ENCODE data around the gene MRPS12. TPM values are rescaled to one million over a fixed set of nuclear protein-coding genes. Genes with fewer than 3 reads are reported as not detected.

MRPS12 gene
- total RNA-seq, 1 experiment from 2014 or later = 88.0 TPM

DNA sequence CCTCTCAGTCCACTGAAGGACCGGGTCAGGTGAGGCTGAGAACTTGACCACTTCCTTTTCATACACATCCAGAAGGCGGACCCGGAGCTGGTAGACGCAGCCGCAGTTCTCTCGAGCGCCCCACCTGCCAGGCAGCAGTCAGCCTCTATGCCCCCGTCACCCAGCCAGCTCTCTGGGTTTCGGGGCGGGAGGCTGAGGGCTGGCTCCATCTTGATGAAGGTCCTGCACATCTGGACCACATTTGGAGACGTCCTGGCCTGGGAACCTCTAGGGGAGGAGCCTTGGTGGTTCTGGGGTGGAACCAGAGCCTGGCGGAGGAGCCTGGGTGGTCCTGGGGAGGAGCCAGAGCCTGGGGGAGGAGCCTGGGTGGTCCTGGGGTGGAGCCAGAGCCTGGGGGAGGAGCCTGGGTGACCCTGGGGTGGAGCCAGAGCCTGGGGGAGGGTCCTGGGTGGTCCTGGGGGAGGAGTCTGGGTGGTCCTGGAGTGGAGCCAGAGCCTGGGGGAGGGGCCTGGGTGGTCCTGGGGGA is 14.3 kb downstream of the MRPS12 start:
- peaks cover 4% of the 10 kb centered on the region; the same call in 1 of the 2 replicates for H3K9me3 Mint-ChIP-seq
- ChIA-PET CTCF (interaction anchor here (0.9 to 2.1 kb wide), 2 partner anchors 12 to 14 kb away, joined by 3 to 11 read pairs; partner anchors contain the start of genes MRPS12 and SARS2), POLR2A (no interaction called here)
- TF ChIP-seq IRF2 (CRISPR knock-in tag; IDR thresholded peaks at IDR 0.05; ENCODE audit: borderline replicate concordance, low read depth) = no peak
- TF ChIP-seq ZNF263 (CRISPR knock-in tag; IDR thresholded peaks at IDR 0.05; ENCODE audit: low read depth) = no peak
- TF ChIP-seq JUN (CRISPR knock-in tag; IDR thresholded peaks at IDR 0.05) = no peak
- TF ChIP-seq PRDM15 (CRISPR knock-in tag; IDR thresholded peaks at IDR 0.05) = no peak
- TF ChIP-seq AFF4 (CRISPR knock-in tag; IDR thresholded peaks at IDR 0.05; ENCODE audit: borderline replicate concordance) = no peak
- TF ChIP-seq PRRX2 (CRISPR knock-in tag; IDR thresholded peaks at IDR 0.05) = no peak
- TF ChIP-seq USF2 (CRISPR knock-in tag; IDR thresholded peaks at IDR 0.05) = no peak
- no peak for TF ChIP-seq RORB (CRISPR knock-in tag; IDR thresholded peaks at IDR 0.05)
- TF ChIP-seq ESRRA (CRISPR knock-in tag; IDR thresholded peaks at IDR 0.05; ENCODE audit: borderline replicate concordance) = no peak
- H3K36me3 Mint-ChIP-seq = peaks cover 5% of the 10 kb centered on the region
- H3K4me3 Mint-ChIP-seq = no peak overlapping the region
- DNase-seq (ENCODE audit: low spot score) = peak; percentile 29
- no peak for ATAC-seq
- H3K27me3 Mint-ChIP-seq (ENCODE audit: low read depth) = peaks cover 20% of the 10 kb centered on the region
- H3K4me1 Mint-ChIP-seq = peaks cover 2% of the 10 kb centered on the region
- no peak overlapping the region for H3K27ac Mint-ChIP-seq

GRCh38 chr19:38945562-38946228 is 15.0 kb downstream of the MRPS12 start:
- Mint-ChIP-seq H3K36me3 (peaks cover 5% of the 10 kb centered on the region), H3K27ac (no peak overlapping the region), H3K9me3 (peaks cover 4% of the 10 kb centered on the region; the same call in 1 of the 2 replicates), H3K4me1 (peaks cover 5% of the 10 kb centered on the region), H3K27me3 (ENCODE audit: low read depth) (peaks cover 17% of the 10 kb centered on the region), H3K4me3 (no peak overlapping the region)
- CTCF ChIA-PET = interaction anchor here (0.9 to 2.4 kb wide), 2 partner anchors 12 to 14 kb away, joined by 3 to 11 read pairs; partner anchors contain the start of genes MRPS12 and SARS2
- ATAC-seq = peak; percentile 5
- POLR2A ChIA-PET = no interaction called here
- DNase-seq (ENCODE audit: low spot score) = peak; percentile 54
- TF ChIP-seq ATF3 (CRISPR knock-in tag; conservative IDR thresholded peaks at IDR 0.05) (no peak), ELF4 (CRISPR knock-in tag; IDR thresholded peaks at IDR 0.05; ENCODE audit: low read depth) (no peak), E2F1 (CRISPR knock-in tag; IDR thresholded peaks at IDR 0.05) (no peak), TEAD1 (CRISPR knock-in tag; IDR thresholded peaks at IDR 0.05) (no peak), MLX (CRISPR knock-in tag; IDR thresholded peaks at IDR 0.05) (no peak)
- TF ChIP-seq, protein P1, sequence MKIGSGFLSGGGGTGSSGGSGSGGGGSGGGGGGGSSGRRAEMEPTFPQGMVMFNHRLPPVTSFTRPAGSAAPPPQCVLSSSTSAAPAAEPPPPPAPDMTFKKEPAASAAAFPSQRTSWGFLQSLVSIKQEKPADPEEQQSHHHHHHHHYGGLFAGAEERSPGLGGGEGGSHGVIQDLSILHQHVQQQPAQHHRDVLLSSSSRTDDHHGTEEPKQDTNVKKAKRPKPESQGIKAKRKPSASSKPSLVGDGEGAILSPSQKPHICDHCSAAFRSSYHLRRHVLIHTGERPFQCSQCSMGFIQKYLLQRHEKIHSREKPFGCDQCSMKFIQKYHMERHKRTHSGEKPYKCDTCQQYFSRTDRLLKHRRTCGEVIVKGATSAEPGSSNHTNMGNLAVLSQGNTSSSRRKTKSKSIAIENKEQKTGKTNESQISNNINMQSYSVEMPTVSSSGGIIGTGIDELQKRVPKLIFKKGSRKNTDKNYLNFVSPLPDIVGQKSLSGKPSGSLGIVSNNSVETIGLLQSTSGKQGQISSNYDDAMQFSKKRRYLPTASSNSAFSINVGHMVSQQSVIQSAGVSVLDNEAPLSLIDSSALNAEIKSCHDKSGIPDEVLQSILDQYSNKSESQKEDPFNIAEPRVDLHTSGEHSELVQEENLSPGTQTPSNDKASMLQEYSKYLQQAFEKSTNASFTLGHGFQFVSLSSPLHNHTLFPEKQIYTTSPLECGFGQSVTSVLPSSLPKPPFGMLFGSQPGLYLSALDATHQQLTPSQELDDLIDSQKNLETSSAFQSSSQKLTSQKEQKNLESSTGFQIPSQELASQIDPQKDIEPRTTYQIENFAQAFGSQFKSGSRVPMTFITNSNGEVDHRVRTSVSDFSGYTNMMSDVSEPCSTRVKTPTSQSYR (CRISPR knock-in tag; IDR thresholded peaks at IDR 0.05) = no peak
- TF ChIP-seq, protein P2, sequence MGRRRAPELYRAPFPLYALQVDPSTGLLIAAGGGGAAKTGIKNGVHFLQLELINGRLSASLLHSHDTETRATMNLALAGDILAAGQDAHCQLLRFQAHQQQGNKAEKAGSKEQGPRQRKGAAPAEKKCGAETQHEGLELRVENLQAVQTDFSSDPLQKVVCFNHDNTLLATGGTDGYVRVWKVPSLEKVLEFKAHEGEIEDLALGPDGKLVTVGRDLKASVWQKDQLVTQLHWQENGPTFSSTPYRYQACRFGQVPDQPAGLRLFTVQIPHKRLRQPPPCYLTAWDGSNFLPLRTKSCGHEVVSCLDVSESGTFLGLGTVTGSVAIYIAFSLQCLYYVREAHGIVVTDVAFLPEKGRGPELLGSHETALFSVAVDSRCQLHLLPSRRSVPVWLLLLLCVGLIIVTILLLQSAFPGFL (CRISPR knock-in tag; IDR thresholded peaks at IDR 0.05; ENCODE audit: borderline replicate concordance) = no peak

Measured in WTC11 (cell line).